ENCODE measurements around the gene LYZL1.
"Not testable (repeated sequence)": the region's sequence is repeated elsewhere in the genome, so short reads cannot be mapped to it uniquely, and the experiment has no call there.

LYZL1 gene

GRCh38 chr10:29302499-29302898 lies 13.6 kb downstream of the LYZL1 start:
- DNase-seq (ENCODE audit: low read depth in 2 of 2): no peak
- no peak overlapping the region for H3K4me3 ChIP-seq (replicated peaks in 1 of 2; ENCODE audit: low read depth in 2 of 2, low read length in 2 of 2)
- no peak for TF ChIP-seq CTCF (IDR thresholded peaks at IDR 0.05; ENCODE audit: low read depth, low read length)

GRCh38 chr10:29304264-29304994 lies 15.6 kb downstream of the LYZL1 start:
- H3K4me3 ChIP-seq (replicated peaks in 1 of 2; ENCODE audit: low read depth in 2 of 2, low read length in 2 of 2): no peak overlapping the region
- peak; percentile 79 to 86 for DNase-seq (ENCODE audit: low read depth in 2 of 2)
- peak; percentile 73 for TF ChIP-seq CTCF (IDR thresholded peaks at IDR 0.05; ENCODE audit: low read depth, low read length)

- no peak for DNase-seq (ENCODE audit: low read depth in 2 of 2)
- H3K4me3 ChIP-seq (replicated peaks in 1 of 2; ENCODE audit: low read depth in 2 of 2, low read length in 2 of 2): no peak overlapping the region
- TF ChIP-seq CTCF (IDR thresholded peaks at IDR 0.05; ENCODE audit: low read depth, low read length): no peak
These were observed 16.1 kb downstream of the LYZL1 start for GRCh38 chr10:29304995-29305335.

GRCh38 chr10:29306688-29307087 lies 17.8 kb downstream of the LYZL1 start:
- no peak for TF ChIP-seq CTCF (IDR thresholded peaks at IDR 0.05; ENCODE audit: low read depth, low read length)
- DNase-seq (ENCODE audit: low read depth in 2 of 2): no peak
- H3K4me3 ChIP-seq (replicated peaks in 1 of 2; ENCODE audit: low read depth in 2 of 2, low read length in 2 of 2): no peak overlapping the region

- DNase-seq (ENCODE audit: low read depth in 2 of 2): not testable (repeated sequence)
These were observed 19.3 kb downstream of the LYZL1 start for GRCh38 chr10:29308142-29308541.

GRCh38 chr10:29309465-29309864 lies 20.6 kb downstream of the LYZL1 start:
- no peak overlapping the region for H3K4me3 ChIP-seq (replicated peaks in 1 of 2; ENCODE audit: low read depth in 2 of 2, low read length in 2 of 2)
- no peak for DNase-seq (ENCODE audit: low read depth in 2 of 2)
- TF ChIP-seq CTCF (IDR thresholded peaks at IDR 0.05; ENCODE audit: low read depth, low read length): no peak

More at GRCh38 chr10:29308142-29308541, 19.3 kb downstream of the LYZL1 start:
- not testable (repeated sequence) for H3K4me3 ChIP-seq (replicated peaks in 1 of 2; ENCODE audit: low read depth in 2 of 2, low read length in 2 of 2)

GRCh38 chr10:29310463-29310862 lies 21.6 kb downstream of the LYZL1 start:
- peak in 1 of 2 donors; percentile 18 for DNase-seq (ENCODE audit: low read depth in 2 of 2)
- H3K4me3 ChIP-seq (replicated peaks in 1 of 2; ENCODE audit: low read depth in 2 of 2, low read length in 2 of 2): not testable (repeated sequence)

- TF ChIP-seq CTCF (IDR thresholded peaks at IDR 0.05; ENCODE audit: low read depth, low read length): no peak
- H3K4me3 ChIP-seq (replicated peaks in 1 of 2; ENCODE audit: low read depth in 2 of 2, low read length in 2 of 2): no peak overlapping the region
- no peak for DNase-seq (ENCODE audit: low read depth in 2 of 2)
These were observed 24.2 kb downstream of the LYZL1 start for GRCh38 chr10:29313071-29313470.
